Measurements from ENCODE around the gene IGLL1.
A peak's percentile ranks its signal among the peaks of the same experiment; 100 is the strongest.

- peak; percentile 85 for TF ChIP-seq CTCF (IDR thresholded peaks at IDR 0.05)
- TF ChIP-seq EZH2 (IDR thresholded peaks at IDR 0.05; ENCODE audit: borderline replicate concordance, insufficient read depth, low read depth, low read length, poor library complexity, severe bottlenecking) = no peak
Observed at GRCh38 chr22:23591201-23591791, 11.2 kb upstream of the IGLL1 start.

Data from B cell (primary cell).